UCSD-AML1 (cell line): ENCODE results near the gene ULK4.
"Not testable (repeated sequence)": the region's sequence is repeated elsewhere in the genome, so short reads cannot be mapped to it uniquely, and the experiment has no call there.

Experiments used
- DNase-seq: peaks from one replicate; lab custom pipeline; 2025; ENCODE audit not compliant: unreplicated experiment; lab: John Stamatoyannopoulos, UW

The ULK4 gene

GRCh38 chr3:41323467-41324155, 638.3 kb downstream of the ULK4 start:
- DNase-seq = no peak

GRCh38 chr3:41321642-41321980, 640.3 kb downstream of the ULK4 start:
- no peak for DNase-seq

GRCh38 chr3:41320953-41321641, 640.8 kb downstream of the ULK4 start:
- no peak for DNase-seq

GRCh38 chr3:41318520-41318919, 643.4 kb downstream of the ULK4 start:
- DNase-seq = no peak

- DNase-seq = no peak
These were observed 644.2 kb downstream of the ULK4 start for GRCh38 chr3:41317718-41318117.

- DNase-seq = no peak
These were observed 644.6 kb downstream of the ULK4 start for GRCh38 chr3:41317298-41317697.

- DNase-seq = no peak
These were observed 646.8 kb downstream of the ULK4 start for GRCh38 chr3:41315126-41315525.

GRCh38 chr3:41308119-41308518, 653.8 kb downstream of the ULK4 start:
- no peak for DNase-seq

- DNase-seq = no peak
These were observed 654.8 kb downstream of the ULK4 start for GRCh38 chr3:41307065-41307464.

- no peak for DNase-seq
These were observed 657.3 kb downstream of the ULK4 start for GRCh38 chr3:41304593-41304992.

- no peak for DNase-seq
These were observed 659.6 kb downstream of the ULK4 start for GRCh38 chr3:41302295-41302694.

- DNase-seq = no peak
These were observed 660.4 kb downstream of the ULK4 start for GRCh38 chr3:41301548-41301947.

GRCh38 chr3:41299036-41299435, 662.9 kb downstream of the ULK4 start:
- DNase-seq = no peak

GRCh38 chr3:41297750-41298149, 664.2 kb downstream of the ULK4 start:
- no peak for DNase-seq

GRCh38 chr3:41296556-41296955, 665.3 kb downstream of the ULK4 start:
- no peak for DNase-seq

GRCh38 chr3:41295740-41296139, 666.2 kb downstream of the ULK4 start:
- DNase-seq = no peak

- DNase-seq = no peak
These were observed 668.7 kb downstream of the ULK4 start for GRCh38 chr3:41293169-41293681.

GRCh38 chr3:41290736-41291135, 671.2 kb downstream of the ULK4 start:
- DNase-seq = no peak

GRCh38 chr3:41290306-41290705, 671.6 kb downstream of the ULK4 start:
- no peak for DNase-seq

- no peak for DNase-seq
These were observed 673.1 kb downstream of the ULK4 start for GRCh38 chr3:41288785-41289184.

GRCh38 chr3:41286305-41286704, 675.6 kb downstream of the ULK4 start:
- DNase-seq = no peak

- not testable (repeated sequence) for DNase-seq
These were observed 677.0 kb downstream of the ULK4 start for GRCh38 chr3:41284934-41285333.
